Left ventricle myocardium inferior (tissue), 1 donor: ENCODE data around the gene PAK6. TPM values are rescaled to one million over a fixed set of nuclear protein-coding genes. Genes with fewer than 3 reads are reported as not detected.

Experiments
- DNase-seq: peaks from one replicate; pipeline ENCODE4 v3.0.0-alpha.2; 2020
- H3K27ac ChIP-seq: fragments of 200-600 bp; replicated peaks from 2 replicates; pipeline ENCODE4 v1.8.0; 2021
- H3K27me3 ChIP-seq: fragments of 200-600 bp; 2 replicates; pipeline ENCODE4 v1.8.0; 2021; ENCODE audit warnings: low read depth
- H3K36me3 ChIP-seq: fragments of 200-600 bp; 2 replicates; pipeline ENCODE4 v1.8.0; 2021
- H3K4me1 ChIP-seq: fragments of 200-600 bp; 2 replicates; pipeline ENCODE4 v1.8.0; 2021
- H3K4me3 ChIP-seq: fragments of 200-600 bp; 2 replicates; pipeline ENCODE4 v1.8.0; 2021; ENCODE audit warnings: mild to moderate bottlenecking, moderate library complexity
- H3K9me3 ChIP-seq: fragments of 200-600 bp; replicated peaks from 2 replicates; pipeline ENCODE4 v1.8.0; 2021
- CTCF ChIP-seq: fragments of 200-600 bp; IDR thresholded peaks from 2 replicates; pipeline ENCODE4 v1.8.0; 2021; ENCODE audit warnings: antibody characterized with exemption, mild to moderate bottlenecking, borderline replicate concordance
- intact Hi-C: fragments of 100-400 bp; cut with micrococcal nuclease; formaldehyde crosslinking; loops from one replicate; pipeline ENCODE4 v1.11.0; 2022
- total RNA-seq: library from RNA; stranded (reverse); fragmentation: NEBNext Ultra II Directional; extraction: Animal tissue kit (Norgen Biotek cat#: 25700); gene quantifications from one replicate; pipeline ENCODE4 v1.2.1, GENCODE V29; 2021
- donor health status: DM: no; HTN: yes; CAD: no; lungs with severe emphysema.

The PAK6 gene
- total RNA-seq, 1 donor from 2014 or later, result 8.2 TPM

- Histone ChIP-seq H3K27me3 (peaks cover 57% of the 10 kb centered on the region), H3K27ac (no peak overlapping the region), H3K4me1 (peaks cover 36% of the 10 kb centered on the region), H3K36me3 (no peaks in the 10 kb centered on the region), H3K4me3 (no peak overlapping the region), H3K9me3 (no peaks in the 10 kb centered on the region)
- DNase-seq, result no peak
- TF ChIP-seq CTCF, result no peak
- intact Hi-C loops, result no loop called here
These were observed 15.6 kb downstream of the PAK6 start for GRCh38 chr15:40254452-40254851.

- H3K9me3 ChIP-seq, result no peaks in the 10 kb centered on the region
- H3K4me1 ChIP-seq, result peaks cover 30% of the 10 kb centered on the region
- DNase-seq, result no peak
- no peak for TF ChIP-seq CTCF
- H3K27me3 ChIP-seq, result peaks cover 57% of the 10 kb centered on the region
- intact Hi-C loops, result no loop called here
- no peak overlapping the region for H3K27ac ChIP-seq
- H3K36me3 ChIP-seq, result no peaks in the 10 kb centered on the region
- H3K4me3 ChIP-seq, result no peak overlapping the region
These were observed 16.2 kb downstream of the PAK6 start for GRCh38 chr15:40255033-40255432.

GRCh38 chr15:40256638-40257235, 17.9 kb downstream of the PAK6 start:
- Histone ChIP-seq H3K27ac (no peak overlapping the region), H3K9me3 (no peaks in the 10 kb centered on the region), H3K27me3 (peaks cover 57% of the 10 kb centered on the region), H3K4me3 (no peak overlapping the region), H3K4me1 (peaks cover 21% of the 10 kb centered on the region), H3K36me3 (no peaks in the 10 kb centered on the region)
- DNase-seq, result no peak
- no peak for TF ChIP-seq CTCF
- intact Hi-C loops, result no loop called here

- peaks cover 47% of the 10 kb centered on the region for H3K27me3 ChIP-seq
- DNase-seq, result no peak
- no peak overlapping the region for H3K4me3 ChIP-seq
- H3K27ac ChIP-seq, result no peak overlapping the region
- intact Hi-C loops, result no loop called here
- H3K36me3 ChIP-seq, result no peaks in the 10 kb centered on the region
- TF ChIP-seq CTCF, result no peak
- peaks cover 9% of the 10 kb centered on the region for H3K4me1 ChIP-seq
- no peaks in the 10 kb centered on the region for H3K9me3 ChIP-seq
These were observed 19.0 kb downstream of the PAK6 start for GRCh38 chr15:40257656-40258450.

GRCh38 chr15:40258544-40258943, 19.7 kb downstream of the PAK6 start:
- intact Hi-C loops, result no loop called here
- H3K36me3 ChIP-seq, result no peaks in the 10 kb centered on the region

More at GRCh38 chr15:40258544-40258943, 19.7 kb downstream of the PAK6 start:
- Histone ChIP-seq H3K27me3 (peaks cover 40% of the 10 kb centered on the region), H3K4me3 (no peak overlapping the region), H3K4me1 (peaks cover 2% of the 10 kb centered on the region), H3K9me3 (no peaks in the 10 kb centered on the region), H3K27ac (no peak overlapping the region)
- no peak for TF ChIP-seq CTCF
- no peak for DNase-seq
